Central memory CD8-positive, alpha-beta T cell (primary cell): Measurements from ENCODE around the gene TMEM38B.

ENCODE experiments used
- ATAC-seq: fragments of 150-1000 bp; cut with Tn5 transposase; replicated peaks from 2 replicates; pipeline ENCODE4 v1.10.0; 2022; ENCODE audit warnings: mild to moderate bottlenecking, moderate FRiP score, moderate number of reproducible peaks; ENCODE audit not compliant: poor library complexity, severe bottlenecking; ENCODE audit errors: extremely low read depth
- DNase-seq, 2 donors: peaks; one replicate each; pipeline ENCODE4 v3.0.0; 2021; ENCODE audit warnings: low spot score in 2 of 2
- H3K27ac Mint-ChIP-seq: one replicate; pipeline ENCODE4 v1.8.0; 2022; ENCODE audit warnings: low read depth, mild to moderate bottlenecking, moderate library complexity, mixed read lengths
- H3K27me3 Mint-ChIP-seq: one replicate; pipeline ENCODE4 v1.8.0; 2022; ENCODE audit warnings: mixed read lengths
- H3K36me3 Mint-ChIP-seq: one replicate; pipeline ENCODE4 v1.8.0; 2022; ENCODE audit warnings: mild to moderate bottlenecking, moderate library complexity, mixed read lengths; ENCODE audit not compliant: insufficient read depth
- H3K4me1 Mint-ChIP-seq: one replicate; pipeline ENCODE4 v1.8.0; 2022; ENCODE audit warnings: mixed read lengths
- H3K4me3 Mint-ChIP-seq: one replicate; pipeline ENCODE4 v1.8.0; 2022; ENCODE audit warnings: mild to moderate bottlenecking, moderate library complexity, mixed read lengths
- H3K9me3 Mint-ChIP-seq: one replicate; pipeline ENCODE4 v1.8.0; 2022; ENCODE audit warnings: mixed read lengths

The TMEM38B gene

GRCh38 chr9:105670775-105671174 lies 23.6 kb upstream of the TMEM38B start:
- Mint-ChIP-seq H3K4me1 (no peaks in the 10 kb centered on the region), H3K27ac (no peak overlapping the region), H3K27me3 (peaks cover 29% of the 10 kb centered on the region), H3K36me3 (no peaks in the 10 kb centered on the region), H3K9me3 (no peaks in the 10 kb centered on the region), H3K4me3 (no peak overlapping the region)
- no peak for ATAC-seq
- no peak for DNase-seq

- Mint-ChIP-seq H3K27me3 (peaks cover 20% of the 10 kb centered on the region), H3K4me1 (no peaks in the 10 kb centered on the region), H3K27ac (no peak overlapping the region), H3K36me3 (no peaks in the 10 kb centered on the region), H3K9me3 (no peaks in the 10 kb centered on the region), H3K4me3 (no peak overlapping the region)
- DNase-seq = no peak
- no peak for ATAC-seq
Measured at GRCh38 chr9:105672711-105673234, 21.6 kb upstream of the TMEM38B start.

GRCh38 chr9:105673850-105674387 lies 20.4 kb upstream of the TMEM38B start:
- Mint-ChIP-seq H3K4me3 (no peak overlapping the region), H3K4me1 (no peaks in the 10 kb centered on the region)

DNA sequence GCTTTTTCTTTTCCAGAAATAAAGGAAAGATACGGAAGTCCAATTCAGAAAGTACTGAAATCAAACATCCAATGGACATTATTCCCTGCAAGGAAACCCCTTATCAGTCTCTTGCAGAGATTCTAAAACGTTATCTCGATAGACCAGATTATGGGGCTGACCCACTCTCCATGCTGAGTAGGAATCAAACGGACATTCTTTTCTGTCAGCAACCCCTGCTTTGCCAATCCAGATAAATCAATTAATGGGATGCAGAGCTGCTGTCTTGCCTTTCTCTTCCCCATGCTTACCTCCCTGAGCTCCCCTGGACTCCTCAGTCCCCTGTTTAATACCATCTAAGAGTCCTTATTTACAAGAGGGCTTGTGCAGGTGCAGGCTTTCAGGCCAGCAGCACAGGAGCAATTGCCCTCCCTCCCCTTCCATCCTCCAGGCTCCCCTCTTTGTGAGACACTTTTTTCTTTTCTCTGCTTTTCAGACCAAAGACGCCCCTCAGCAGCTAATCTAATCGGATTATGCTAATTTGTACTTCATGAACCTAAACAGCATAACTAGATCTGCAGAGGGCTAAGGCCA lies 17.9 kb upstream of the TMEM38B start:
- H3K27ac Mint-ChIP-seq = no peak overlapping the region
- no peaks in the 10 kb centered on the region for H3K9me3 Mint-ChIP-seq
- H3K36me3 Mint-ChIP-seq = peaks cover 2% of the 10 kb centered on the region
- H3K27me3 Mint-ChIP-seq = no peaks in the 10 kb centered on the region
- ATAC-seq (no peak), DNase-seq (no peak)
- no peaks in the 10 kb centered on the region for H3K4me1 Mint-ChIP-seq
- H3K4me3 Mint-ChIP-seq = no peak overlapping the region

More at GRCh38 chr9:105673850-105674387, 20.4 kb upstream of the TMEM38B start:
- Mint-ChIP-seq H3K27me3 (peaks cover 16% of the 10 kb centered on the region), H3K36me3 (no peaks in the 10 kb centered on the region), H3K27ac (no peak overlapping the region), H3K9me3 (no peaks in the 10 kb centered on the region)
- no peak for DNase-seq
- ATAC-seq = no peak

GRCh38 chr9:105678163-105678562 lies 16.2 kb upstream of the TMEM38B start:
- peaks cover 2% of the 10 kb centered on the region for H3K36me3 Mint-ChIP-seq
- no peak overlapping the region for H3K4me3 Mint-ChIP-seq
- no peaks in the 10 kb centered on the region for H3K9me3 Mint-ChIP-seq
- H3K4me1 Mint-ChIP-seq = no peaks in the 10 kb centered on the region
- no peak for DNase-seq
- no peak overlapping the region for H3K27ac Mint-ChIP-seq
- H3K27me3 Mint-ChIP-seq = no peaks in the 10 kb centered on the region
- ATAC-seq = no peak

DNA sequence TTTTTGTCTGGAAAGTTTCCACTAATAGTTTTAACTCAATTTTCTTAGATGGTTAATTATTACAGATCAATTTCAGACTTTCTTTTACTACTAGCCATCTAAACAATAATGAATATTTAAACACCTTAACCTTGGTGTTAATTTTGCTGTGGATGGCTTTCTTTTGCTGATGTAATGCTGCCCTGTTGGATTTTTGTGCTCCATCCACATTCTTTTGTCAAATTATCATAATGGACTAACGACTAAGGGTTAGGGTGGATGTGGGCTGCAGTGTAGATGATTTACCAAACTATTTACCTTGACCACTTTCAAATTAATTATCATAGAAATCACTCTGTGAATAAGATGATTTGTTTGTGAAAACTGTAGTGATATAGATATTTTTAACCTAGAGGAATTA lies 15.6 kb upstream of the TMEM38B start:
- DNase-seq = no peak
- H3K27ac Mint-ChIP-seq = no peak overlapping the region
- H3K4me3 Mint-ChIP-seq = no peak overlapping the region
- H3K9me3 Mint-ChIP-seq = no peaks in the 10 kb centered on the region
- peaks cover 5% of the 10 kb centered on the region for H3K27me3 Mint-ChIP-seq
- no peaks in the 10 kb centered on the region for H3K4me1 Mint-ChIP-seq
- H3K36me3 Mint-ChIP-seq = peaks cover 2% of the 10 kb centered on the region
- ATAC-seq = no peak

- H3K36me3 Mint-ChIP-seq = peaks cover 2% of the 10 kb centered on the region
- H3K27ac Mint-ChIP-seq = no peak overlapping the region
- H3K9me3 Mint-ChIP-seq = no peaks in the 10 kb centered on the region
- DNase-seq (no peak), ATAC-seq (no peak)
- H3K4me3 Mint-ChIP-seq = no peak overlapping the region
- peaks cover 9% of the 10 kb centered on the region for H3K27me3 Mint-ChIP-seq
- H3K4me1 Mint-ChIP-seq = no peaks in the 10 kb centered on the region
Measured at GRCh38 chr9:105679257-105680022, 14.9 kb upstream of the TMEM38B start.

- H3K27me3 Mint-ChIP-seq = peaks cover 9% of the 10 kb centered on the region
- no peak overlapping the region for H3K27ac Mint-ChIP-seq
- peaks cover 2% of the 10 kb centered on the region for H3K36me3 Mint-ChIP-seq
- no peaks in the 10 kb centered on the region for H3K4me1 Mint-ChIP-seq
- no peak overlapping the region for H3K4me3 Mint-ChIP-seq
- ATAC-seq (no peak), DNase-seq (no peak)
- no peaks in the 10 kb centered on the region for H3K9me3 Mint-ChIP-seq
Measured at GRCh38 chr9:105681313-105681712, 13.0 kb upstream of the TMEM38B start.

- Mint-ChIP-seq H3K36me3 (peaks cover 2% of the 10 kb centered on the region), H3K4me3 (no peak overlapping the region), H3K4me1 (no peaks in the 10 kb centered on the region), H3K27ac (no peak overlapping the region), H3K27me3 (peaks cover 10% of the 10 kb centered on the region), H3K9me3 (no peaks in the 10 kb centered on the region)
- no peak for ATAC-seq
- no peak for DNase-seq
Measured at GRCh38 chr9:105681724-105682123, 12.6 kb upstream of the TMEM38B start.

DNA sequence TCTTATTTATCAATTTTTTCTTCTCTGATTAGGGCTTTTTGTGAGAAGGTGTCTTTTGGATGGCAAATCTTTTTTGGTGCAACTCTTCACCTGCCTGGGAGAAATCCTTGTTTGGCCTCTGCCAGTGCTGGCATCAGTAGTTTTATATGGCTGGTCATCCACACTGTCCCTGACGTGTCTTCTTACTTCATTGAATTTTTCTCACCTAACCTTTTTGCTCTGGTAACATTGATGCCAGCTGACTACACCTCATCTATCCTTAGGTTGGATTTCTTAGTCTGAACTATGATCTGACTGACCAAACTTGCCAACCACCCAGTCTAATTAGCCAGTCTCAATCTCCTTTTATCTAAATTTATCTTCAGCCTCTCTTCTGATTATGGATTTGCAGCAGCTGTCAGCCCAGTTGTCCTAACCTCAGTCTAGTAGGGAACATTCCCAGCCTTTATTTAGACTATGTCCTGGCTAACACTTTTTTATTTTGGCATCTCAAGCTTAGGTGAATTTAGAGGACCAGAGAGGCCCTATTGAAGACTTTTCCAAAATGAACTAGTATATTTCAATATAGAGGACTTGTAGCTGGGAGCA lies 10.6 kb upstream of the TMEM38B start:
- H3K9me3 Mint-ChIP-seq = no peaks in the 10 kb centered on the region

DNA sequence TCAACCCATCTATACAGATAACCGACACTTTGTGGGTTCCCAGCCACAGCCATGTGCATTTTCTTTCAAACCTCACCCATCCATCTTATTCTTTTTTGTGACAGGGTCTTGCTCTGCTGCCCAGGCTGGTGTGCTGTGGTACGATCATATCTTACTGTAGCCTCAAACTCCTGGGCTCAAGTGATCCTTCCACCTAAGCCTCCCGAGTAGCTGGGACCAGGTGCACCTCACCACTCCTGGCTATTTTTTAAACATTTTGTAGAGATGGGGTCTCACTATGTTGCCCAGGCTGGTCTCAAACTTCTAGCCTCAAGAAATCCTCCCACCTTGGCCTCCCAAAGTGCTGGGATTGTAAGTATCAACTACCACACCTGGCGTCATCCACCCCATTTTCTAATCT lies 7.4 kb upstream of the TMEM38B start:
- Mint-ChIP-seq H3K4me3 (no peak overlapping the region), H3K36me3 (no peaks in the 10 kb centered on the region), H3K9me3 (no peaks in the 10 kb centered on the region), H3K27ac (no peak overlapping the region), H3K4me1 (no peaks in the 10 kb centered on the region), H3K27me3 (peaks cover 54% of the 10 kb centered on the region)
- ATAC-seq = no peak
- DNase-seq = no peak

More for the DNA sequence above, 10.6 kb upstream of the TMEM38B start:
- no peak for DNase-seq
- no peak overlapping the region for H3K4me3 Mint-ChIP-seq
- no peak overlapping the region for H3K27ac Mint-ChIP-seq
- no peaks in the 10 kb centered on the region for H3K4me1 Mint-ChIP-seq
- H3K27me3 Mint-ChIP-seq = peaks cover 30% of the 10 kb centered on the region
- no peak for ATAC-seq
- H3K36me3 Mint-ChIP-seq = peaks cover 2% of the 10 kb centered on the region

DNA sequence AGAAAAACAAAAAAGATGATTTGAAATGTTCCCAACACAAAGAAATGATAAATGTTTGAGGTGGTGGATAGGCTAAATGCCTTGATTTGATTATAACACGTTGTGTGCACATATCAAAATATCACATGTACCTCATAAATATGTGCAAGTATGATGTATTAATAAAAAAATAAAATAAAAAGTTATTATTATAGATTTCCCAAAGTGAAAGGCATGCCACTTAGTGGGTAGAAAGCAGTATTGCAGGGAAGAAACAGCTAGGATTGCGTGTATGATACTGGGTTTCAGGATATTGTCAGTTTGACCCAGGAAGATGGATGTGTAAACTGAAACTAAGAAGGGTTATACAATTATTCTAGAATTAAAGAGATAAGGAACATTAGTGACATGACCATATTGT lies 3.6 kb upstream of the TMEM38B start:
- H3K36me3 Mint-ChIP-seq = no peaks in the 10 kb centered on the region
- H3K27me3 Mint-ChIP-seq = peaks cover 58% of the 10 kb centered on the region
- ATAC-seq (no peak), DNase-seq (no peak)
- peaks cover 17% of the 10 kb centered on the region for H3K4me1 Mint-ChIP-seq
- no peaks in the 10 kb centered on the region for H3K9me3 Mint-ChIP-seq
- no peak overlapping the region for H3K27ac Mint-ChIP-seq
- no peak overlapping the region for H3K4me3 Mint-ChIP-seq
